ENCODE data around the gene SPTBN2. TPM values are rescaled to one million over a fixed set of nuclear protein-coding genes. Genes with fewer than 3 reads are reported as not detected.

SPTBN2 gene
- total and polyA plus RNA-seq, 2 of the 8 experiments (the other 6 are each of a cell fraction or from before 2014, with no cell fraction given) = 19.1 to 69.0 TPM

- WGBS, 2 experiments (ENCODE audit: extremely low coverage in 1 of 2, insufficient coverage in 1 of 2, insufficient read length in 1 of 2, insufficient replicate concordance in 2 of 2, low coverage in 1 of 2, low lambda C conversion rate in 2 of 2, missing lambda C conversion rate in 1 of 2) = 96% methylated on average over 14 of the region's 14 CpGs; no CpG with 5 or more reads in 1 of the 2 experiments
- DNase-seq (ENCODE audit: low read depth in 1 of 2, low spot score in 2 of 2) = no peak
- H3K18ac ChIP-seq (ENCODE audit: extremely low read depth, low read length) = no peak overlapping the region
- no peak overlapping the region for H3K9ac ChIP-seq (replicated peaks in 1 of 4; ENCODE audit: extremely low read depth in 1 of 4, low read depth in 3 of 4, low read length in 3 of 4)
- no peaks in the 10 kb centered on the region for H3K9me3 ChIP-seq (ENCODE audit: insufficient read depth in 2 of 2, low read depth in 1 of 2, low read length in 1 of 2)
- CTCF ChIA-PET (ENCODE audit: partially characterized antibody) = interaction anchor here (1.5 to 1.7 kb wide), 2 partner anchors 12 to 16 kb away, joined by 4 to 5 read pairs; no protein-coding TSS in a partner anchor
- POLR2A ChIA-PET (ENCODE audit: partially characterized antibody) = interaction anchor here (0.9 to 1.6 kb wide), 2 partner anchors 31 to 35 kb away, joined by 3 to 5 read pairs; partner anchors contain the start of gene RBM4B
- H3K79me2 ChIP-seq (ENCODE audit: control insufficient read depth in 1 of 2, insufficient read depth in 2 of 2, low read length in 2 of 2) = no peaks in the 10 kb centered on the region
- H2AK5ac ChIP-seq (ENCODE audit: low read depth, low read length) = no peak overlapping the region
- H4K5ac ChIP-seq (ENCODE audit: insufficient read length, low read depth, low read length) = no peak overlapping the region
- FAIRE-seq = no peak
- no peak overlapping the region for H4K91ac ChIP-seq (replicated peaks; ENCODE audit: insufficient read length, low read length)
- H3K14ac ChIP-seq (ENCODE audit: insufficient read length) = no peak overlapping the region
- no peak overlapping the region for H3K23ac ChIP-seq (ENCODE audit: insufficient read length)
- H2BK5ac ChIP-seq (ENCODE audit: low read depth, low read length) = no peak overlapping the region
- no peak overlapping the region for H3K4me3 ChIP-seq (ENCODE audit: extremely low read depth in 1 of 4, insufficient read depth in 2 of 4, low read depth in 3 of 4, low read length in 4 of 4)
- no peak overlapping the region for H3K27ac ChIP-seq (ENCODE audit: low read depth, low read length)
- no peak overlapping the region for H2BK15ac ChIP-seq (ENCODE audit: low read length)
- peaks cover 16 to 69% (median 55%) of the 10 kb centered on the region in 4 experiments for H3K36me3 ChIP-seq (ENCODE audit: control insufficient read depth in 2 of 4, insufficient read depth in 4 of 4, low read length in 3 of 4)
- H3K23me2 ChIP-seq (ENCODE audit: low read depth, low read length) = no peaks in the 10 kb centered on the region
- no peak overlapping the region for H2BK120ac ChIP-seq (replicated peaks; ENCODE audit: low read depth, low read length)
- no peak overlapping the region for H2BK20ac ChIP-seq (ENCODE audit: low read length)
- H2AFZ ChIP-seq (ENCODE audit: low read length) = no peak overlapping the region
- no peak overlapping the region for H3K4me2 ChIP-seq (ENCODE audit: insufficient read depth in 1 of 2, low read depth in 2 of 2, low read length in 2 of 2)
- H3K4me1 ChIP-seq (replicated peaks in 1 of 4; ENCODE audit: control insufficient read depth in 3 of 4, insufficient read depth in 4 of 4, low read length in 3 of 4) = no peaks in the 10 kb centered on the region
- no peaks in the 10 kb centered on the region for H3K79me1 ChIP-seq (ENCODE audit: low read depth, low read length)
- no peak overlapping the region for H4K8ac ChIP-seq (ENCODE audit: extremely low read depth, insufficient read depth, low read length)
- no peaks in the 10 kb centered on the region for H3K27me3 ChIP-seq (replicated peaks in 1 of 4; ENCODE audit: control insufficient read depth in 3 of 4, extremely low read depth in 1 of 4, insufficient read depth in 3 of 4, low read length in 3 of 4)
- no peak overlapping the region for H2BK12ac ChIP-seq (ENCODE audit: low read depth, low read length)
- TF ChIP-seq CTCF (IDR thresholded peaks at IDR 0.05; ENCODE audit: control extremely low read depth in 1 of 3, insufficient read depth in 1 of 3, low read depth in 1 of 3, low read length in 3 of 3) (no peak), JUN (IDR thresholded peaks at IDR 0.05; ENCODE audit: low read depth, low read length) (no peak), POU5F1 (IDR thresholded peaks at IDR 0.05; ENCODE audit: low read depth, low read length) (no peak), NANOG (IDR thresholded peaks at IDR 0.05; ENCODE audit: insufficient read depth, low read depth, low read length, poor library complexity, severe bottlenecking) (no peak), MAFK (IDR thresholded peaks at IDR 0.05; ENCODE audit: low read depth, low read length) (no peak)
- H3K4ac ChIP-seq (replicated peaks; ENCODE audit: insufficient read length, low read depth, low read length) = no peak overlapping the region
- H3K56ac ChIP-seq (replicated peaks; ENCODE audit: insufficient read length, low read depth, low read length) = no peak overlapping the region
- H4K20me1 ChIP-seq (replicated peaks in 1 of 2; ENCODE audit: control insufficient read depth in 1 of 2, insufficient read depth in 2 of 2, low read length in 2 of 2) = no peaks in the 10 kb centered on the region
These were observed 20.3 kb downstream of the SPTBN2 start for GRCh38 chr11:66708701-66709100.

Data from H1 (cell line).